HepG2 (cell line): ENCODE results near the gene EMC9. TPM values are rescaled to one million over a fixed set of nuclear protein-coding genes. Genes with fewer than 3 reads are reported as not detected.

Experiments used
- ARNTL ChIP-seq: sonication (generic); formaldehyde crosslinking; IDR thresholded peaks from 2 replicates; pipeline ENCODE4 v1.4.0; 2020; ENCODE audit warnings: mild to moderate bottlenecking, missing genetic modification reagents
- CBX1 ChIP-seq: IDR thresholded peaks from one replicate; pipeline ENCODE4 v1.6.1; 2016; ENCODE audit warnings: antibody characterized with exemption, low read depth
- FUBP1 ChIP-seq: sonication (generic); formaldehyde crosslinking; IDR thresholded peaks from 2 replicates; pipeline ENCODE4 v1.5.1; 2020; ENCODE audit warnings: missing genetic modification reagents, mild to moderate bottlenecking, borderline replicate concordance
- HMGA1 ChIP-seq: sonication (generic); formaldehyde crosslinking; conservative IDR thresholded peaks from 2 replicates; pipeline ENCODE4 v1.4.0; 2020; ENCODE audit warnings: missing genetic modification reagents
- HOXA5 ChIP-seq: sonication (generic); formaldehyde crosslinking; IDR thresholded peaks from 2 replicates; pipeline ENCODE4 v1.4.0; 2020; ENCODE audit warnings: missing genetic modification reagents
- MXD4 ChIP-seq: IDR thresholded peaks from 2 replicates; pipeline ENCODE4 v1.6.1; 2016; ENCODE audit warnings: mild to moderate bottlenecking, missing biosample characterization, missing genetic modification reagents
- SCMH1 ChIP-seq: sonication (generic); formaldehyde crosslinking; IDR thresholded peaks from 2 replicates; pipeline ENCODE4 v1.9.0; 2021; ENCODE audit warnings: missing genetic modification reagents, mild to moderate bottlenecking, borderline replicate concordance
- SIX4 ChIP-seq: sonication (generic); formaldehyde crosslinking; IDR thresholded peaks from 2 replicates; pipeline ENCODE4 v1.4.0; 2020; ENCODE audit warnings: missing genetic modification reagents
- ZBTB38 ChIP-seq: sonication (generic); formaldehyde crosslinking; IDR thresholded peaks from 2 replicates; pipeline ENCODE4 v1.5.1; 2020; ENCODE audit warnings: mild to moderate bottlenecking, missing genetic modification reagents
- ZFP90 ChIP-seq: sonication (generic); formaldehyde crosslinking; IDR thresholded peaks from 2 replicates; pipeline ENCODE4 v1.8.0; 2022; ENCODE audit warnings: missing genetic modification reagents, mild to moderate bottlenecking, inconsistent platforms, borderline replicate concordance
- ZNF274 ChIP-seq: sonication (generic); formaldehyde crosslinking; IDR thresholded peaks from 2 replicates; pipeline ENCODE4 v1.5.1; 2020; ENCODE audit warnings: mild to moderate bottlenecking, missing genetic modification reagents
- ZSCAN12 ChIP-seq: sonication (generic); formaldehyde crosslinking; IDR thresholded peaks from 2 replicates; pipeline ENCODE4 v1.9.0; 2021; ENCODE audit warnings: mild to moderate bottlenecking, missing genetic modification reagents
- polyA plus RNA-seq, 8 experiments: library from polyadenylated mRNA; depleted of rRNA in 3 of 8; stranded (reverse) in 7 of 8; unstranded in 1 of 8; fragments of >200 nt; fragmentation: Illumina TruSeq in 4 of 8; extraction: Trizol in 4 of 8; gene quantifications; 2 replicates each; pipeline versions ENCODE4 v1.2.1 to v1.2.3, GENCODE V29; 2011 to 2016; ENCODE audit warnings: low read depth in 4 of 8, missing spikeins in 1 of 8, mixed read lengths in 1 of 8; ENCODE audit not compliant: insufficient read depth in 1 of 8
- total RNA-seq, 5 experiments: library from RNA; depleted of rRNA; stranded (reverse); fragments of >200 nt; fragmentation: Illumina TruSeq; extraction: Trizol; gene quantifications; 2 replicates each; pipeline ENCODE4 v1.2.3, GENCODE V29; 2016; ENCODE audit warnings: low read depth in 1 of 5
- TF ChIP-seq, protein P1 (sequence below): sonication (generic); formaldehyde crosslinking; IDR thresholded peaks from 2 replicates; pipeline ENCODE4 v1.5.0; 2020; ENCODE audit warnings: mild to moderate bottlenecking, missing genetic modification reagents, borderline replicate concordance
- TF ChIP-seq, protein P2 (sequence below), 2 experiments: sonication (generic) in 1 of 2; formaldehyde crosslinking in 1 of 2; IDR thresholded peaks; 2 replicates each; pipeline versions ENCODE4 v1.4.0 to v1.6.1; 2016 to 2020; ENCODE audit warnings: borderline replicate concordance in 1 of 2, low read depth in 1 of 2, mild to moderate bottlenecking in 1 of 2, missing genetic modification reagents in 1 of 2
- TF ChIP-seq, protein P3 (sequence below): sonication (generic); formaldehyde crosslinking; IDR thresholded peaks from 2 replicates; pipeline ENCODE4 v1.4.0; 2020; ENCODE audit warnings: mild to moderate bottlenecking, missing genetic modification reagents
- TF ChIP-seq, protein P4 (sequence below): IDR thresholded peaks from 2 replicates; pipeline ENCODE4 v1.6.1; 2016; ENCODE audit warnings: low read depth, control low read depth

Gene EMC9
- total and polyA plus RNA-seq, 2 of the 13 experiments (the other 11 are each of a cell fraction or from before 2014, with no cell fraction given), result 60.5 to 78.7 TPM

- 0 out of 2 replicates have a peak, but pooled peaks have one; percentile 64 for TF ChIP-seq FUBP1 (CRISPR knock-in tag)
- TF ChIP-seq ZNF274 (CRISPR knock-in tag), result no peak
- TF ChIP-seq, protein P1, sequence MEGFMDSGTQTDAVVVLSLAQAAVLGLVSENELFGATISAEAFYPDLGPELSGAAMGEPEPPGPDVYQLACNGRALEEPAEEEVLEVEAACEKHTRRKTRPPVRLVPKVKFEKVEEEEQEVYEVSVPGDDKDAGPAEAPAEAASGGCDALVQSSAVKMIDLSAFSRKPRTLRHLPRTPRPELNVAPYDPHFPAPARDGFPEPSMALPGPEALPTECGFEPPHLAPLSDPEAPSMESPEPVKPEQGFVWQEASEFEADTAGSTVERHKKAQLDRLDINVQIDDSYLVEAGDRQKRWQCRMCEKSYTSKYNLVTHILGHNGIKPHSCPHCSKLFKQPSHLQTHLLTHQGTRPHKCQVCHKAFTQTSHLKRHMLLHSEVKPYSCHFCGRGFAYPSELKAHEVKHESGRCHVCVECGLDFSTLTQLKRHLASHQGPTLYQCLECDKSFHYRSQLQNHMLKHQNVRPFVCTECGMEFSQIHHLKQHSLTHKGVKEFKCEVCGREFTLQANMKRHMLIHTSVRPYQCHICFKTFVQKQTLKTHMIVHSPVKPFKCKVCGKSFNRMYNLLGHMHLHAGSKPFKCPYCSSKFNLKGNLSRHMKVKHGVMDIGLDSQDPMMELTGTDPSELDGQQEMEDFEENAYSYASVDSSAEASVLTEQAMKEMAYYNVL (CRISPR knock-in tag), result peak; percentile 48; the same call in 1 of the 2 replicates
- no peak for TF ChIP-seq HMGA1 (CRISPR knock-in tag)
- TF ChIP-seq ZFP90 (CRISPR knock-in tag), result peak; percentile 82
- TF ChIP-seq, protein P2, sequence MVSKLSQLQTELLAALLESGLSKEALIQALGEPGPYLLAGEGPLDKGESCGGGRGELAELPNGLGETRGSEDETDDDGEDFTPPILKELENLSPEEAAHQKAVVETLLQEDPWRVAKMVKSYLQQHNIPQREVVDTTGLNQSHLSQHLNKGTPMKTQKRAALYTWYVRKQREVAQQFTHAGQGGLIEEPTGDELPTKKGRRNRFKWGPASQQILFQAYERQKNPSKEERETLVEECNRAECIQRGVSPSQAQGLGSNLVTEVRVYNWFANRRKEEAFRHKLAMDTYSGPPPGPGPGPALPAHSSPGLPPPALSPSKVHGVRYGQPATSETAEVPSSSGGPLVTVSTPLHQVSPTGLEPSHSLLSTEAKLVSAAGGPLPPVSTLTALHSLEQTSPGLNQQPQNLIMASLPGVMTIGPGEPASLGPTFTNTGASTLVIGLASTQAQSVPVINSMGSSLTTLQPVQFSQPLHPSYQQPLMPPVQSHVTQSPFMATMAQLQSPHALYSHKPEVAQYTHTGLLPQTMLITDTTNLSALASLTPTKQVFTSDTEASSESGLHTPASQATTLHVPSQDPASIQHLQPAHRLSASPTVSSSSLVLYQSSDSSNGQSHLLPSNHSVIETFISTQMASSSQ (IDR thresholded peaks at IDR 0.05; ENCODE audit: low read depth), result peak; percentile 55; the same call in 1 of the 2 replicates
- TF ChIP-seq, protein P2 (CRISPR knock-in tag; IDR thresholded peaks at IDR 0.05; ENCODE audit: borderline replicate concordance), result peak; percentile 82
- TF ChIP-seq, protein P3, sequence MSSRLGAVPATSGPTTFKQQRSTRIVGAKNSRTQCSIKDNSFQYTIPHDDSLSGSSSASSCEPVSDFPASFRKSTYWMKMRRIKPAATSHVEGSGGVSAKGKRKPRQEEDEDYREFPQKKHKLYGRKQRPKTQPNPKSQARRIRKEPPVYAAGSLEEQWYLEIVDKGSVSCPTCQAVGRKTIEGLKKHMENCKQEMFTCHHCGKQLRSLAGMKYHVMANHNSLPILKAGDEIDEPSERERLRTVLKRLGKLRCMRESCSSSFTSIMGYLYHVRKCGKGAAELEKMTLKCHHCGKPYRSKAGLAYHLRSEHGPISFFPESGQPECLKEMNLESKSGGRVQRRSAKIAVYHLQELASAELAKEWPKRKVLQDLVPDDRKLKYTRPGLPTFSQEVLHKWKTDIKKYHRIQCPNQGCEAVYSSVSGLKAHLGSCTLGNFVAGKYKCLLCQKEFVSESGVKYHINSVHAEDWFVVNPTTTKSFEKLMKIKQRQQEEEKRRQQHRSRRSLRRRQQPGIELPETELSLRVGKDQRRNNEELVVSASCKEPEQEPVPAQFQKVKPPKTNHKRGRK (CRISPR knock-in tag), result peak; percentile 85
- TF ChIP-seq ZBTB38 (CRISPR knock-in tag), result peak; percentile 78
- TF ChIP-seq MXD4, result peak; percentile 87
- TF ChIP-seq SIX4 (CRISPR knock-in tag), result peak; percentile 80; the same call in 1 of the 2 replicates
- peak; percentile 87 for TF ChIP-seq CBX1
- TF ChIP-seq HOXA5 (CRISPR knock-in tag), result peak; percentile 94
- TF ChIP-seq ARNTL (CRISPR knock-in tag), result peak; percentile 74
- peak; percentile 68 for TF ChIP-seq ZSCAN12
- TF ChIP-seq SCMH1, result no peak
- TF ChIP-seq, protein P4, sequence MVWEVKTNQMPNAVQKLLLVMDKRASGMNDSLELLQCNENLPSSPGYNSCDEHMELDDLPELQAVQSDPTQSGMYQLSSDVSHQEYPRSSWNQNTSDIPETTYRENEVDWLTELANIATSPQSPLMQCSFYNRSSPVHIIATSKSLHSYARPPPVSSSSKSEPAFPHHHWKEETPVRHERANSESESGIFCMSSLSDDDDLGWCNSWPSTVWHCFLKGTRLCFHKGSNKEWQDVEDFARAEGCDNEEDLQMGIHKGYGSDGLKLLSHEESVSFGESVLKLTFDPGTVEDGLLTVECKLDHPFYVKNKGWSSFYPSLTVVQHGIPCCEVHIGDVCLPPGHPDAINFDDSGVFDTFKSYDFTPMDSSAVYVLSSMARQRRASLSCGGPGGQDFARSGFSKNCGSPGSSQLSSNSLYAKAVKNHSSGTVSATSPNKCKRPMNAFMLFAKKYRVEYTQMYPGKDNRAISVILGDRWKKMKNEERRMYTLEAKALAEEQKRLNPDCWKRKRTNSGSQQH (CRISPR knock-in tag), result no peak; the same call in none of the 2 replicates
These were observed at the start of gene EMC9 (continued) for GRCh38 chr14:24141097-24141880.
